GM06990 (cell line): Measurements from ENCODE around the gene HIRA.
"Not testable (repeated sequence)": the region's sequence is repeated elsewhere in the genome, so short reads cannot be mapped to it uniquely, and the experiment has no call there.

Source experiments
- DNase-seq: peaks from one replicate; pipeline ENCODE4 v3.0.0-alpha.2; 2011; ENCODE audit not compliant: insufficient read length; ENCODE audit errors: extremely low read depth
- H3K27me3 ChIP-seq: replicated peaks from 2 replicates; pipeline ENCODE4 v1.6.0; 2011; ENCODE audit warnings: low read length; ENCODE audit not compliant: control insufficient read depth, insufficient read depth
- H3K36me3 ChIP-seq: 2 replicates; pipeline ENCODE4 v1.5.1; 2011; ENCODE audit warnings: low read length; ENCODE audit not compliant: control insufficient read depth, insufficient read depth
- H3K4me3 ChIP-seq: replicated peaks from 2 replicates; pipeline ENCODE4 v1.5.1; 2011; ENCODE audit warnings: low read depth, mild to moderate bottlenecking, control low read depth, low read length
- TF ChIP-seq, protein P1 (sequence below): IDR thresholded peaks from 2 replicates; pipeline ENCODE4 v1.5.1; 2011; ENCODE audit warnings: low read length, control low read depth, mild to moderate bottlenecking, inconsistent platforms; ENCODE audit not compliant: insufficient read depth, poor library complexity, severe bottlenecking

HIRA gene

DNA sequence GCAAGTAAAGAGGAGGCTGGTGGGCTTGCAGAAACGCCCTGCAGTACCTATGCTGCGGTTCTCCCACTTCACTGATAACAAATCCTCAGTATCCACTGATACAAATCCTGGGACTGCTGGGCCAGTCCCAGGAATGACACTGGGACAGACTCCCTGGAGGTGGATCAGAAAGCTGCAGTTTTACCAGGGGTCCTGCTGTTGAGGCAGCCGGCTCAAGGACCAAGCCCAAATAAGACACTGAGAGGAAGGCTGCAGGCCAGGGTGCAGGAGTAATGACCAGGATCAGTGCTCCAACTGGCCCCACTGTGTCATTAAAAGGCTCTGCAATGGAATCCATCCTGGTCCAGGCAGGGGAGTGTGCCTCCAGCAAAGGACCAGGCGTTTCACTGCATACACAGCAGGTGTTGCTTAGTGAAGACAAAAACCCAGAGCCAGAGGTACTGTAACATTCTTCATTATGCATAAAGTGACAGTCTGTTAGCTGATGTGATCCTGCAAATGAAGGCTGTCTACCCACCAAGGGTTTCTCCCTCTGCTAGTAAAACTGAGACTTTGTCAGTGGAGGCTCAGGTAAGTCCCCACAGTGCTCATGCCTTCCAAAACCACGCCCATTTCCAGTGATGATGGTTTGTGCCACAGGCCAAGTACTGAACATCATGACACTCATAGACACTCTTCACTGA lies 17.3 kb upstream of the HIRA start:
- TF ChIP-seq, protein P1, sequence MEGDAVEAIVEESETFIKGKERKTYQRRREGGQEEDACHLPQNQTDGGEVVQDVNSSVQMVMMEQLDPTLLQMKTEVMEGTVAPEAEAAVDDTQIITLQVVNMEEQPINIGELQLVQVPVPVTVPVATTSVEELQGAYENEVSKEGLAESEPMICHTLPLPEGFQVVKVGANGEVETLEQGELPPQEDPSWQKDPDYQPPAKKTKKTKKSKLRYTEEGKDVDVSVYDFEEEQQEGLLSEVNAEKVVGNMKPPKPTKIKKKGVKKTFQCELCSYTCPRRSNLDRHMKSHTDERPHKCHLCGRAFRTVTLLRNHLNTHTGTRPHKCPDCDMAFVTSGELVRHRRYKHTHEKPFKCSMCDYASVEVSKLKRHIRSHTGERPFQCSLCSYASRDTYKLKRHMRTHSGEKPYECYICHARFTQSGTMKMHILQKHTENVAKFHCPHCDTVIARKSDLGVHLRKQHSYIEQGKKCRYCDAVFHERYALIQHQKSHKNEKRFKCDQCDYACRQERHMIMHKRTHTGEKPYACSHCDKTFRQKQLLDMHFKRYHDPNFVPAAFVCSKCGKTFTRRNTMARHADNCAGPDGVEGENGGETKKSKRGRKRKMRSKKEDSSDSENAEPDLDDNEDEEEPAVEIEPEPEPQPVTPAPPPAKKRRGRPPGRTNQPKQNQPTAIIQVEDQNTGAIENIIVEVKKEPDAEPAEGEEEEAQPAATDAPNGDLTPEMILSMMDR, result no peak
- DNase-seq, result peak; percentile 37
- peaks cover 8% of the 10 kb centered on the region for H3K36me3 ChIP-seq
- peak overlapping the region; percentile 85 for H3K4me3 ChIP-seq
- no peaks in the 10 kb centered on the region for H3K27me3 ChIP-seq

DNA sequence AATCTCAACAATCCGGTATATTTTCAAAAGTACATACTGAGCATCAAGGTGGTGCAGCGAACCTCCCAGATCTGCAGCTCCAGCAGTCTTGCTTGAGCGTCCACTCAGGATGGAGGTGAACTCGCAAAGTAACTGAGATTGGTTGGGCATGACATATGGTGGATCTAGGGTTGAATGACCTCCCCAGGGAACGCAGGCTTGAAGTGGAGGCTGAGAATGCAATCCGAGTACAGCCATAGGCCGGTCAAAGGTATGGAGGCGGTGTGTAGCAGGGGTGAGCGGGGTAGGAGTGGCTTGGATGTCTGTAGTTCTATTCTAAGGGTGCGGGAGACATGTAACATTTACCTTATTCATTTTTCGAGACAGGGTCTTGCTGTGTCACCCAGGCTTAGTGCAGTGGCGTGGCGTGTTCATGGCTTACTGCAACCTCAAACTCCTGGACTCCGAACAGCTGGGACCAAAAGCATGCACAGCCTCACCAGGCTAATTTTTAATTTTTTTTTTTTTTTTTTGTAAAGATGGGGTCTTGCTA lies 16.6 kb upstream of the HIRA start:
- H3K36me3 ChIP-seq, result peaks cover 1% of the 10 kb centered on the region
- DNase-seq, result no peak
- TF ChIP-seq, protein P1, result no peak
- H3K4me3 ChIP-seq, result peak overlapping the region; percentile 85
- H3K27me3 ChIP-seq, result no peaks in the 10 kb centered on the region

DNA sequence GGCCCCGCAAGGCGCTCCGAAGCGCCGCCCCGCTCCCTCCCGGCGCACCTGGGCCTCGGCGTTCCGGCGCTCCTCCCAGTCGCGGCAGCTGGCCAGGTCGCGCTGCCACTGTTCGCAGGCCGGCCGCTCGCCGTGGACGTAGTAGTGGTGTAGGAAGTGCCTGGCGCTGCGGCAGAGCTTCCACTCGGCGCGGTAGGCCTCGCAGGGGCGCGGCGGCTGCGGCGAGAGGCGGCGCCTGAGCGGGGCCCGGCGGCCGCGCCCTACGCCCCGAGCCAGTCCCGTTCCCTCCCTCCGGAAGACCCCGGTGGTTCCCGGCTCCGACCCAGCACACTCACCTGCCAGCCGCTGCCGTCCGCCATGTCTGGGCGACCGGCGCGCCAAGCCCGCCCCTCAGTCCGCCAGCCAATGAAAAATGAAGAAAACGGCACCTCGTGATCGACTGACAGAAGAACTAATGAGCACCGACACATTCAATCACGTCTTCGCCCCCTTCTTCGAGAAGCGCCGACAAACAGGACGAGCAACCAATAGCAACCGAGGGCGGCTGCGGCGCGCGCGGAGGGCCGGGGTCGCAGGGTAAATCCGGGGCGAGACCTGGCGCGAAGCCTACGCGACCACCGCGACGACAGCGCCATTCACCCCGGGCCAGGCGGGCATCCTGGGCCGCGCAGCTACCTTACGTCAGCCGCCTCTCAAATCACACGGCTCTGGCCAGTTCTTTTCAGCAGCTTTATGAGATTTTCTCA lies 16.0 kb upstream of the HIRA start, which contains the start of gene C22orf39:
TSS of gene C22orf39 (minus strand) at position 382 of the 746 bp plus-strand sequence. CDS start at position 359, 23 bp downstream.
- H3K27me3 ChIP-seq, result no peaks in the 10 kb centered on the region
- H3K36me3 ChIP-seq, result peaks cover 1% of the 10 kb centered on the region
- TF ChIP-seq, protein P1, result no peak
- DNase-seq, result peak; percentile 92
- peak within 1 kb of the TSS; percentile 85 for H3K4me3 ChIP-seq

DNA sequence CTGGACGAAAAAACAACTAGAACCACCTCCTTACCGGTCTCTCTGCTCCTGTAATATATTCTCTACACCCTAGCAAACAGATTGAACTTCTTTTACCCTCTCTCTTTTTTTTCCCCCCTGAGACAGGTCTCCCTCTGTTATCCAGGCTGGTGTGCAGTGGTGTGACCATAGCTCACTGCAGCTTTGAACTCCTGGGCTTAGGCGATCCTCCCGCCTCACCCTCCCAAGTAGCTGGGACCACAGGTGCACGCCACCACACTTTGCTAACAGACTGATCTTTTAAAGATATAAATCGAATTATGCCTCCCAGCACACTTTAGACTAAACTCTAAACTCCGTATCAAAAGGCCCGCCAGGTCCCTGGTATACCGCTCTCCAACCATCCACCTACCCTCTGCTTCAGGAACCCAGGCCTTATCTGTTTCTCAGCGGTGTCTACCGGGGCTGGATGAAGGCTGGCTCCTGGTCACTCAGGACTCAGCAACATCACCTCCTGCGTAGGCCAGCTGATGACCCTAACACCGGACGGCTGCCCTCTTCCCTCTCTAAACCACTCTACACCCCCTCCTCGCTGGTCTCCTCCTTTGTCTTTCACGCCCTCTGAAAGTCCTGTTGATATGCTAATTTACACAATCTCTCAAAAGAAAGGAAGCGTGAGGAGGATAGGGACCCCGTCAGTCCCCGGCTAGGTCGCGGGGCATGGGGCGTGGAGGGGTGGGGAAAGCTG lies 15.2 kb upstream of the HIRA start:
- Histone ChIP-seq H3K4me3 (peak overlapping the region; percentile 85), H3K36me3 (no peaks in the 10 kb centered on the region; the same call in none of the 2 replicates), H3K27me3 (no peaks in the 10 kb centered on the region)
- TF ChIP-seq, protein P1, result no peak
- no peak for DNase-seq

DNA sequence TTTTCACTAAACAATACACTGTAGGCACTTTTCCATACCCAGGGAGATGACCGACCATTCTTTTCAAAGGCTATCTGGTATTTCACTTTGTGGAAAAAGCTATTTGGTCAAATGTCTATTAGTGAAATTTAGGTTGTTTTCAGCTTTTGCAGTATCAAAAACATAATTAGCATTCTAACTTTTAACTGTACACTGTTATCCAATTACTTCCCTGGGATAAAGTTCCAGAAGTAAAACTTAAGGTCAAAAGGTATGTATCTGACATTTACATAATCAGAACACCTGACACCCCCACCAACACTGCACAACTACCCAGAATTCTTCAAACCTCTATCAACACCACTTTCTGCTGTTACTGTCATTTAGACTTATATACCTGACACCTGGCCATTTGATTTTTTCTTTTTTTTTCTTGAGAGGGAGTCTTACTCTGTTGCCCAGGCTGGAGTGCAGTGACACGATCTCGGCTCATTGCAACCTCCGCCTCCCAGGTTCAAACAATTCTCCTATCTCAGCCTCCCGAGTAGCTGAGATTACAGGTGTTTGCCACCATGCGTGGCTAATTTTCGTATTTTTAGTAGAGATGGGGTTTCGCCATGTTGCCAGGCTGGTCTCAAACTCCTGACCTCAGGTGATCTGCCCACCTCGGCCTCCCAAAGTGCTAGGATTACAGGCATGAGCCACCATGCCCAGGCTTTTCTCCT lies 13.9 kb upstream of the HIRA start:
- DNase-seq, H3K27me3 ChIP-seq, H3K4me3 ChIP-seq, H3K36me3 ChIP-seq: not testable (repeated sequence)
